Measurements from ENCODE around the gene ZNF777. TPM values are rescaled to one million over a fixed set of nuclear protein-coding genes. Genes with fewer than 3 reads are reported as not detected.

The ZNF777 gene
- total RNA-seq, 1 experiment from 2014 or later, result 12.0 TPM

DNA sequence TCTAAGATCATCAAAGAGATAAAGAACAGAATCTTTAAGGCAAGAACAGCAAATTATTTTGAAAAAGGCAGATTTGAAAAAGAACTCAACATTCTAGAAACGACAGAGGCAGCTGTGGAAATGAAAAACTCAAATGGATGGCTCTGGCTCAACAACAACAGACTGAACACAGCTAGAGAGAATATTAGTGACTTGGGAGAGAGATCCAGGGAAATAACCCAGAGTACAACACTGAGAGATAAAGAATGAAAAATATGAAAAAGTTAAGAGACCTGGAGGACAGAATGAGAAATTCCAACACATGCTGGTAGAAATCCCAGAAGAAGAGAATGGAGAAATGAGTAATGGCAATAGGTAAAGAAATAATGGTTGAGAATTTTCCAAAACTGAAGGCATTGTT, 17.9 kb upstream of the ZNF777 start:
- Mint-ChIP-seq H3K4me1 (peaks cover 12% of the 10 kb centered on the region), H3K27ac (no peak overlapping the region), H3K36me3 (peaks cover 53% of the 10 kb centered on the region), H3K27me3 (ENCODE audit: low read depth) (peaks cover 4% of the 10 kb centered on the region; the same call in 1 of the 2 replicates), H3K4me3 (no peak overlapping the region), H3K9me3 (peaks cover 22% of the 10 kb centered on the region)
- TF ChIP-seq IRF2 (CRISPR knock-in tag; IDR thresholded peaks at IDR 0.05; ENCODE audit: borderline replicate concordance, low read depth), result no peak
- DNase-seq (ENCODE audit: low spot score), result no peak
- no peak for ATAC-seq
- ChIA-PET POLR2A (no interaction called here), CTCF (no interaction called here)

- peaks cover 59% of the 10 kb centered on the region for H3K36me3 Mint-ChIP-seq
- TF ChIP-seq USF2 (CRISPR knock-in tag; IDR thresholded peaks at IDR 0.05) (peak; percentile 85), SMAD4 (CRISPR knock-in tag; IDR thresholded peaks at IDR 0.05) (no peak), SMAD3 (CRISPR knock-in tag; IDR thresholded peaks at IDR 0.05; ENCODE audit: borderline replicate concordance) (no peak), TEAD1 (CRISPR knock-in tag; IDR thresholded peaks at IDR 0.05) (0 out of 2 replicates have a peak, but pooled peaks have one; percentile 38), FOXP1 (CRISPR knock-in tag; IDR thresholded peaks at IDR 0.05; ENCODE audit: borderline replicate concordance) (peak; percentile 38; the same call in 1 of the 2 replicates), FOXK1 (CRISPR knock-in tag; IDR thresholded peaks at IDR 0.05) (no peak)
- TF ChIP-seq, protein P1, sequence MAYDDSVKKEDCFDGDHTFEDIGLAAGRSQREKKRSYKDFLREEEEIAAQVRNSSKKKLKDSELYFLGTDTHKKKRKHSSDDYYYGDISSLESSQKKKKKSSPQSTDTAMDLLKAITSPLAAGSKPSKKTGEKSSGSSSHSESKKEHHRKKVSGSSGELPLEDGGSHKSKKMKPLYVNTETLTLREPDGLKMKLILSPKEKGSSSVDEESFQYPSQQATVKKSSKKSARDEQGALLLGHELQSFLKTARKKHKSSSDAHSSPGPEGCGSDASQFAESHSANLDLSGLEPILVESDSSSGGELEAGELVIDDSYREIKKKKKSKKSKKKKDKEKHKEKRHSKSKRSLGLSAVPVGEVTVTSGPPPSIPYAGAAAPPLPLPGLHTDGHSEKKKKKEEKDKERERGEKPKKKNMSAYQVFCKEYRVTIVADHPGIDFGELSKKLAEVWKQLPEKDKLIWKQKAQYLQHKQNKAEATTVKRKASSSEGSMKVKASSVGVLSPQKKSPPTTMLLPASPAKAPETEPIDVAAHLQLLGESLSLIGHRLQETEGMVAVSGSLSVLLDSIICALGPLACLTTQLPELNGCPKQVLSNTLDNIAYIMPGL (CRISPR knock-in tag; IDR thresholded peaks at IDR 0.05), result no peak
- TF ChIP-seq, protein P2, sequence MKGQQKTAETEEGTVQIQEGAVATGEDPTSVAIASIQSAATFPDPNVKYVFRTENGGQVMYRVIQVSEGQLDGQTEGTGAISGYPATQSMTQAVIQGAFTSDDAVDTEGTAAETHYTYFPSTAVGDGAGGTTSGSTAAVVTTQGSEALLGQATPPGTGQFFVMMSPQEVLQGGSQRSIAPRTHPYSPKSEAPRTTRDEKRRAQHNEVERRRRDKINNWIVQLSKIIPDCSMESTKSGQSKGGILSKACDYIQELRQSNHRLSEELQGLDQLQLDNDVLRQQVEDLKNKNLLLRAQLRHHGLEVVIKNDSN (CRISPR knock-in tag; IDR thresholded peaks at IDR 0.05), result peak; percentile 81
- H3K9me3 Mint-ChIP-seq, result peaks cover 22% of the 10 kb centered on the region
- peak; percentile 63 for DNase-seq (ENCODE audit: low spot score)
- CTCF ChIA-PET, result interaction anchor here (0.7 to 1.5 kb wide), 2 partner anchors 8 to 16 kb away, joined by 3 read pairs; no protein-coding TSS in a partner anchor
- H3K4me3 Mint-ChIP-seq, result no peak overlapping the region
- peak overlapping the region; percentile 64 for H3K27ac Mint-ChIP-seq
- peaks cover 4% of the 10 kb centered on the region; the same call in 1 of the 2 replicates for H3K27me3 Mint-ChIP-seq (ENCODE audit: low read depth)
- POLR2A ChIA-PET, result no interaction called here
- H3K4me1 Mint-ChIP-seq, result peaks cover 12% of the 10 kb centered on the region
- ATAC-seq, result peak; percentile 94
Measured at GRCh38 chr7:149477494-149478443, 16.9 kb upstream of the ZNF777 start.

- ATAC-seq (no peak), DNase-seq (ENCODE audit: low spot score) (no peak)
- Mint-ChIP-seq H3K9me3 (peaks cover 22% of the 10 kb centered on the region), H3K27me3 (ENCODE audit: low read depth) (peaks cover 4% of the 10 kb centered on the region; the same call in 1 of the 2 replicates), H3K4me1 (peaks cover 12% of the 10 kb centered on the region), H3K4me3 (no peak overlapping the region), H3K27ac (peak overlapping the region; percentile 32; the same call in 1 of the 2 replicates), H3K36me3 (peaks cover 66% of the 10 kb centered on the region)
- ChIA-PET POLR2A (no interaction called here), CTCF (interaction anchor here (0.7 to 1.5 kb wide), 2 partner anchors 8 to 15 kb away, joined by 3 read pairs; no protein-coding TSS in a partner anchor)
- TF ChIP-seq, protein P3, sequence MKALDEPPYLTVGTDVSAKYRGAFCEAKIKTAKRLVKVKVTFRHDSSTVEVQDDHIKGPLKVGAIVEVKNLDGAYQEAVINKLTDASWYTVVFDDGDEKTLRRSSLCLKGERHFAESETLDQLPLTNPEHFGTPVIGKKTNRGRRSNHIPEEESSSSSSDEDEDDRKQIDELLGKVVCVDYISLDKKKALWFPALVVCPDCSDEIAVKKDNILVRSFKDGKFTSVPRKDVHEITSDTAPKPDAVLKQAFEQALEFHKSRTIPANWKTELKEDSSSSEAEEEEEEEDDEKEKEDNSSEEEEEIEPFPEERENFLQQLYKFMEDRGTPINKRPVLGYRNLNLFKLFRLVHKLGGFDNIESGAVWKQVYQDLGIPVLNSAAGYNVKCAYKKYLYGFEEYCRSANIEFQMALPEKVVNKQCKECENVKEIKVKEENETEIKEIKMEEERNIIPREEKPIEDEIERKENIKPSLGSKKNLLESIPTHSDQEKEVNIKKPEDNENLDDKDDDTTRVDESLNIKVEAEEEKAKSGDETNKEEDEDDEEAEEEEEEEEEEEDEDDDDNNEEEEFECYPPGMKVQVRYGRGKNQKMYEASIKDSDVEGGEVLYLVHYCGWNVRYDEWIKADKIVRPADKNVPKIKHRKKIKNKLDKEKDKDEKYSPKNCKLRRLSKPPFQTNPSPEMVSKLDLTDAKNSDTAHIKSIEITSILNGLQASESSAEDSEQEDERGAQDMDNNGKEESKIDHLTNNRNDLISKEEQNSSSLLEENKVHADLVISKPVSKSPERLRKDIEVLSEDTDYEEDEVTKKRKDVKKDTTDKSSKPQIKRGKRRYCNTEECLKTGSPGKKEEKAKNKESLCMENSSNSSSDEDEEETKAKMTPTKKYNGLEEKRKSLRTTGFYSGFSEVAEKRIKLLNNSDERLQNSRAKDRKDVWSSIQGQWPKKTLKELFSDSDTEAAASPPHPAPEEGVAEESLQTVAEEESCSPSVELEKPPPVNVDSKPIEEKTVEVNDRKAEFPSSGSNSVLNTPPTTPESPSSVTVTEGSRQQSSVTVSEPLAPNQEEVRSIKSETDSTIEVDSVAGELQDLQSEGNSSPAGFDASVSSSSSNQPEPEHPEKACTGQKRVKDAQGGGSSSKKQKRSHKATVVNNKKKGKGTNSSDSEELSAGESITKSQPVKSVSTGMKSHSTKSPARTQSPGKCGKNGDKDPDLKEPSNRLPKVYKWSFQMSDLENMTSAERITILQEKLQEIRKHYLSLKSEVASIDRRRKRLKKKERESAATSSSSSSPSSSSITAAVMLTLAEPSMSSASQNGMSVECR (CRISPR knock-in tag; IDR thresholded peaks at IDR 0.05; ENCODE audit: borderline replicate concordance), result no peak
- TF ChIP-seq, protein P2 (CRISPR knock-in tag; IDR thresholded peaks at IDR 0.05), result no peak
- TF ChIP-seq ZNF121 (CRISPR knock-in tag; IDR thresholded peaks at IDR 0.05) (no peak), IRF2 (CRISPR knock-in tag; IDR thresholded peaks at IDR 0.05; ENCODE audit: borderline replicate concordance, low read depth) (no peak), E2F4 (CRISPR knock-in tag; IDR thresholded peaks at IDR 0.05; ENCODE audit: borderline replicate concordance, low read depth) (no peak), JUN (CRISPR knock-in tag; IDR thresholded peaks at IDR 0.05) (no peak)
- TF ChIP-seq, protein P4, sequence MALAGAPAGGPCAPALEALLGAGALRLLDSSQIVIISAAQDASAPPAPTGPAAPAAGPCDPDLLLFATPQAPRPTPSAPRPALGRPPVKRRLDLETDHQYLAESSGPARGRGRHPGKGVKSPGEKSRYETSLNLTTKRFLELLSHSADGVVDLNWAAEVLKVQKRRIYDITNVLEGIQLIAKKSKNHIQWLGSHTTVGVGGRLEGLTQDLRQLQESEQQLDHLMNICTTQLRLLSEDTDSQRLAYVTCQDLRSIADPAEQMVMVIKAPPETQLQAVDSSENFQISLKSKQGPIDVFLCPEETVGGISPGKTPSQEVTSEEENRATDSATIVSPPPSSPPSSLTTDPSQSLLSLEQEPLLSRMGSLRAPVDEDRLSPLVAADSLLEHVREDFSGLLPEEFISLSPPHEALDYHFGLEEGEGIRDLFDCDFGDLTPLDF (CRISPR knock-in tag; IDR thresholded peaks at IDR 0.05), result no peak
- TF ChIP-seq, protein P5, sequence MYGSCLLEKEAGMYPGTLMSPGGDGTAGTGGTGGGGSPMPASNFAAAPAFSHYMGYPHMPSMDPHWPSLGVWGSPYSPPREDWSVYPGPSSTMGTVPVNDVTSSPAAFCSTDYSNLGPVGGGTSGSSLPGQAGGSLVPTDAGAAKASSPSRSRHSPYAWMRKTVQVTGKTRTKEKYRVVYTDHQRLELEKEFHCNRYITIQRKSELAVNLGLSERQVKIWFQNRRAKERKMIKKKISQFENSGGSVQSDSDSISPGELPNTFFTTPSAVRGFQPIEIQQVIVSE (CRISPR knock-in tag; IDR thresholded peaks at IDR 0.05; ENCODE audit: borderline replicate concordance), result no peak
Measured at GRCh38 chr7:149476791-149477190, 15.9 kb upstream of the ZNF777 start.

Data from WTC11 (cell line).